Esophagus squamous epithelium (tissue), 5 donors: ENCODE results near the gene TEX44. TPM values are rescaled to one million over a fixed set of nuclear protein-coding genes. Genes with fewer than 3 reads are reported as not detected.
"Not testable (repeated sequence)": the region's sequence is repeated elsewhere in the genome, so short reads cannot be mapped to it uniquely, and the experiment has no call there.

ENCODE experiments used
- DNase-seq: peaks from one replicate; lab custom pipeline; 2025; lab: John Stamatoyannopoulos, UW
- H3K27ac ChIP-seq, 4 donors: fragments of 200-600 bp; sonication (generic); one replicate each; pipeline ENCODE4 v1.5.1; 2016 to 2019; ENCODE audit warnings: mild to moderate bottlenecking in 1 of 4
- H3K27me3 ChIP-seq, 4 donors: fragments of 200-600 bp; sonication (generic); 1 replicate in 3 of 4; 2 replicates in 1 of 4; pipeline versions ENCODE4 v1.5.1 to v1.6.0; 2017 to 2021; ENCODE audit warnings: antibody characterized with exemption in 1 of 4
- H3K36me3 ChIP-seq, 3 donors: fragments of 200-600 bp; sonication (generic); one replicate each; pipeline ENCODE4 v1.5.1; 2016 to 2019
- H3K4me1 ChIP-seq, 3 donors: fragments of 200-600 bp; sonication (generic); one replicate each; pipeline ENCODE4 v1.5.1; 2017 to 2019
- H3K4me3 ChIP-seq, 4 donors: fragments of 200-600 bp; sonication (generic); 1 replicate in 3 of 4; 2 replicates in 1 of 4; pipeline ENCODE4 v1.5.1; 2016 to 2019; ENCODE audit warnings: mild to moderate bottlenecking in 2 of 4, moderate library complexity in 1 of 4
- H3K9me3 ChIP-seq, 3 donors: fragments of 200-600 bp; sonication (generic); one replicate each; pipeline ENCODE4 v1.5.1; 2016 to 2019
- CTCF ChIP-seq, 6 experiments: fragments of 450-650 bp in 4 of 6; fragments of 200-600 bp in 2 of 6; sonication (generic) in 2 of 6; IDR thresholded peaks; one replicate each; pipeline ENCODE4 v1.5.1; 2016 to 2019; ENCODE audit warnings: antibody characterized with exemption in 6 of 6, mild to moderate bottlenecking in 4 of 6, moderate library complexity in 4 of 6
- POLR2A ChIP-seq, 4 donors: fragments of 450-650 bp; IDR thresholded peaks; one replicate each; pipeline ENCODE4 v1.6.1; 2017; ENCODE audit warnings: antibody characterized with exemption in 4 of 4, mild to moderate bottlenecking in 4 of 4, moderate library complexity in 3 of 4
- WGBS, 2 donors: methylation state at CpG; one replicate each; pipeline ENCODE4 v1.1.5; 2018; 5-methylcytosine and 5-hydroxymethylcytosine counted together
- intact Hi-C: fragments of 100-400 bp; cut with DNase I; formaldehyde crosslinking; loops from one replicate; pipeline ENCODE4 v1.15.0; 2022
- total RNA-seq, 4 donors: library from RNA; depleted of rRNA; stranded (reverse); fragments of >200 nt; gene quantifications; one replicate each; pipeline ENCODE4 v1.1.0, GENCODE V29; 2016
- donor health status: DM: yes; HTN: yes; CAD: no.

Gene TEX44
- total RNA-seq, 4 donors from 2014 or later = not detected

DNA sequence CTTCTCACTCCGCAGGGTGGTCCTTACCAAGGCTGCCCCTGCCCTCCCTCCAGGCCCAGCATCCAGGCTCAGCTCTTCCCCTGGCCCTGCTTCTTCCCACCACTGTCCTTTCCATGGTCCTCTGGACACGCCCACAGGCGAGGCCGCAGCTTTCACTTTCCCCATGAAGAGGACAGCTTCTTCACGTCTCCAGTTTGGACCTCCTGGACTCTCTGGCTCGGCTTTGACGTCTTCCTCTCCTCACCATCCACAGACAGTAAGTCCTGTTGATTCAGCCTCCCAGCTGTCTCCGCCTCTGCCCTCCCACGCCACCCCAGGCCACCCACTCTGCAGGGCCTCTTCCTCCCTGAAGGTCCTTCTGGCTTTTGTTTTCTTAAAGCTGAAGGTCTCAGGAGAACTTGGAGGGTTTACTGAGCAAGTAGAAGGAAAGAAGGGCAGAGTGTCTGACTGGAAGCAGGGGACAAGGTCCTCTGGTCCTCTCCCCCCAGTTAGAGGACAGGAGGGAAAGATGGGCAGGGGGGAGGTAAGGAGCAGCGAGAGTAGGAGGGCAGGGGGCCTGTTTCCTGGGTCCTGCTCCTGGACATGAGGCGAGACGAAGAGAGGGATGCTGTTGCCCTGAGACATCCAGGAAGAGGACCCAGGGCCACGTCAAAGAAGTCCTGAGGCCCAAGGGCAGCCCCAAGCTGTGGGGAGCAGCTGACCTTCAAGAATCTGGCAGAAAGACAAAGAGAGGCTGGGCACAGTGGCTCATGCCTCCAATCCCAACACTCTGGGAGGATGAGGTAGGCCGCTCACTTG, 37.7 kb upstream of the TEX44 start:
- H3K4me3 ChIP-seq = peak overlapping the region in 2 of 4 donors; percentile 27 to 53
- H3K9me3 ChIP-seq = peaks cover 0 to 11% (median 8%) of the 10 kb centered on the region in 3 donors
- no peaks in the 10 kb centered on the region for H3K27me3 ChIP-seq
- TF ChIP-seq CTCF (IDR thresholded peaks at IDR 0.05) = no peak
- no peak for TF ChIP-seq POLR2A (IDR thresholded peaks at IDR 0.05)
- H3K27ac ChIP-seq = peak overlapping the region; percentile 61 to 88 (median 75)
- 52 to 69% methylated on average over 9 to 14 of the region's 14 CpGs for WGBS, 2 donors
- H3K36me3 ChIP-seq = no peaks in the 10 kb centered on the region
- H3K4me1 ChIP-seq = peaks cover 6 to 25% (median 14%) of the 10 kb centered on the region in 3 donors
- intact Hi-C loops = loop anchor here (10.0 kb wide), 1 partner anchor 70 kb away; no protein-coding TSS in a partner anchor
- no peak for DNase-seq

GRCh38 chr2:231556496-231556895, 36.2 kb upstream of the TEX44 start:
- H3K27me3 ChIP-seq, H3K4me3 ChIP-seq, H3K36me3 ChIP-seq, H3K27ac ChIP-seq, DNase-seq: not testable (repeated sequence)
- Histone ChIP-seq H3K9me3 (peaks cover 0 to 11% (median 8%) of the 10 kb centered on the region in 3 donors), H3K4me1 (peaks cover 6 to 25% (median 14%) of the 10 kb centered on the region in 3 donors)
- intact Hi-C loops = loop anchor here (10.0 kb wide), 1 partner anchor 72 kb away; no protein-coding TSS in a partner anchor
- WGBS, 2 donors = 87 to 89% methylated on average over 7 to 8 of the region's 8 CpGs

DNA sequence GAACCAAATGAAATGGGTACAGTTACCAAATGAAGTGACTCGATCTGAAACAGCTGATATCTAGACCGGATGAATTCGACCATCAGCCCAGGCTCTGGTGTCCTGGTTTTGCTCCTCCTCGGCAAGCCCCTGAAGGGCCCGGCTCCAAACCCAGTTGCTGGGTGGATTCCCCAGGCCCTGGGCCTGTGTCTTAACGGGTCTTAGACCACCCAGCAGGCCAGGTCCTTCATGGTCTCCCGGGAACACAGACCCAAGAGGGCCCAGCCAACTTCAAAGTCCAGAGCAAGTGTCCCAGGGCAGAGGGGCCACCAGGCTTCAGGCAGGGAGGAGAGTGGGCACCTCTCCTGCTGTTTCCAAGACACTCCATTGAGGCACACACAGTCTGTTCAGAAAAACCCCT, 35.7 kb upstream of the TEX44 start:
- Histone ChIP-seq H3K4me3 (no peak overlapping the region), H3K36me3 (no peaks in the 10 kb centered on the region), H3K9me3 (peaks cover 0 to 11% (median 8%) of the 10 kb centered on the region in 3 donors), H3K27ac (peak overlapping the region in 2 of 4 donors; percentile 57 to 64), H3K4me1 (peaks cover 6 to 25% (median 14%) of the 10 kb centered on the region in 3 donors), H3K27me3 (no peaks in the 10 kb centered on the region)
- no peak for TF ChIP-seq CTCF (IDR thresholded peaks at IDR 0.05)
- TF ChIP-seq POLR2A (IDR thresholded peaks at IDR 0.05) = no peak
- no peak for DNase-seq
- 78 to 94% methylated on average over 3 to 6 of the region's 7 CpGs for WGBS, 2 donors
- intact Hi-C loops = loop anchor here (10.0 kb wide), 1 partner anchor 72 kb away; no protein-coding TSS in a partner anchor

DNA sequence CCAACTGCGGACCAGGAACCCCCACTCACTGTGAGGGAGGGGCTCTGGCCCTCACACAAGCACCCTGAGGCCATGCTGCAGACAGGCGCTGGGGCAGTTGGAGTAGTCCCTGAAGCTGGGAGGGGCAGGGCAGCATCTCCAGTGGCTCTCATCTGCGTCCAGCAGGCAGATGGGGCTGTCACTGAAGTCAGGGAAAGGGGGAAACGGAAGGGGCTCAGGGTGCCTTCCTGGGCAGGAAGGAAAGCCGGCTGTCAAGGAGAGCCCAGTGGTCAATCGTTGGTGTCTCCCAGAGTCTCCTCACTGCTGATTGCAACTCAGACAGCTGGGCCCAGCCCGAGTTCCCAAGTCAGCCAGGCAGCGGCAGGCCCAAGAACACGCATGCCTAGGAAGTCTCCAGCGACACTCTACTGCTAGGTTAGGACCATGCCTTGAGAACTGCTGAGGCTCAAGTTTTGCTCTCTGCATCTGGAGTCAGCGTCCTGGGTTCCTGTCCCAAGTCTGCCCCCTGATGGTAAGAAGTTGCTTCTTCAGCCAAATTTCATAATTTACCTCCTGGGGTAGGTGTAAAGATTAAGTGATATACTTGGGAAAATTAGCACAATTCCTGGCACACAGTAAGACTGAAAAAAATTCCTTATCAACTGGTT, 35.0 kb upstream of the TEX44 start:
- peaks cover 0 to 7% (median 6%) of the 10 kb centered on the region in 3 donors for H3K9me3 ChIP-seq
- peak; percentile 14 for DNase-seq
- peaks cover 6 to 25% (median 14%) of the 10 kb centered on the region in 3 donors for H3K4me1 ChIP-seq
- no peak overlapping the region for H3K4me3 ChIP-seq
- H3K27ac ChIP-seq = peak overlapping the region in 3 of 4 donors; percentile 21 to 64 (median 57)
- no peak for TF ChIP-seq POLR2A (IDR thresholded peaks at IDR 0.05)
- TF ChIP-seq CTCF (IDR thresholded peaks at IDR 0.05) = peak; percentile 30 to 82 (median 47)
- 15 to 29% methylated on average over 4 to 10 of the region's 11 CpGs for WGBS, 2 donors
- intact Hi-C loops = loop anchor here (10.0 kb wide), 1 partner anchor 73 kb away; no protein-coding TSS in a partner anchor
- no peaks in the 10 kb centered on the region for H3K27me3 ChIP-seq
- no peaks in the 10 kb centered on the region for H3K36me3 ChIP-seq

DNA sequence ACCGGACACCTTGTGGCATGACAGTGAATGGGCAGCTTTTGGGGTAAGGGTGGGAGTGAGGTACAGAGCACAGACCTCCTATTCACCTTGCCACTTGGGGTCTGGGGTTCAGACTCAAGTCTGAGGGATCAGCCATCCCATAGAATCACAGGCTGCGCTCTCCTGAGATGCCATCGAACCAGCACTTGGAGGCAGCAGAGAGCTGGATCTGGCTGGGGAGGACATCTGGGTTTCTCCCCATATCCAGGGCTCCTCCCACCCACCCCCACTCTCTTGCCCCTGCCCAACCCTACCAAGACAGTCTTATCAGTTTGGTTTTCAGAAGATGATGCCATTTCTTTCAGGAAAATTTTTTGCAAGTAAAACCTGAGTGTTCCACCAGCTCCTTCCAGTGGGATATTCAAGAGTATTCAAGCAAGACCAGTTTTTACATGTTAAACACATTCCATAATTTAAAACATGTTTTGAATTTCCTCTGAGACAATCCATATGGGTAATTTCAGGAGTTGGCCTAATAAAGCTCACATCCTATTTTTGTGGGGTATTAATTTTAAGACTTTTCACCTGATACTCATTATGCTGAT, 29.2 kb upstream of the TEX44 start:
- 8 to 15% methylated on average over 3 of the region's 3 CpGs for WGBS, 2 donors
- H3K27ac ChIP-seq = no peak overlapping the region
- peaks cover 0 to 12% (median 0%) of the 10 kb centered on the region in 3 donors for H3K4me1 ChIP-seq
- no peak overlapping the region for H3K4me3 ChIP-seq
- TF ChIP-seq CTCF (IDR thresholded peaks at IDR 0.05) (peak; percentile 32 to 68 (median 47)), POLR2A (IDR thresholded peaks at IDR 0.05) (no peak)
- no peaks in the 10 kb centered on the region for H3K27me3 ChIP-seq
- DNase-seq = no peak
- intact Hi-C loops = no loop called here
- H3K36me3 ChIP-seq = no peaks in the 10 kb centered on the region
- no peaks in the 10 kb centered on the region for H3K9me3 ChIP-seq
